Keratinocyte (primary cell): ENCODE data around the gene TAL1. TPM values are rescaled to one million over a fixed set of nuclear protein-coding genes. Genes with fewer than 3 reads are reported as not detected.

Source experiments
- DNase-seq: peaks from one replicate; pipeline ENCODE4 v3.0.0-alpha.2; 2011; ENCODE audit warnings: low read depth, missing footprints, low spot score
- FAIRE-seq: peaks from 2 replicates; lab custom pipeline; 2011; peaks lifted over from hg19 to GRCh38; lab: Jason Lieb, UNC
- H2AFZ ChIP-seq: 2 replicates; pipeline ENCODE4 v1.6.0; 2012; ENCODE audit warnings: low read length, control low read depth, inconsistent platforms; ENCODE audit not compliant: control insufficient read depth
- H3K27ac ChIP-seq: 2 replicates; pipeline ENCODE4 v1.5.1; 2011; ENCODE audit warnings: low read length; ENCODE audit not compliant: control insufficient read depth, insufficient read depth
- H3K27me3 ChIP-seq: 3 replicates; pipeline ENCODE4 v1.6.0; 2011; ENCODE audit warnings: low read length; ENCODE audit not compliant: control insufficient read depth, insufficient read depth; ENCODE audit errors: extremely low read depth
- H3K36me3 ChIP-seq, 2 experiments: 2 replicates in 1 of 2; 3 replicates in 1 of 2; pipeline ENCODE4 v1.5.1; 2011; ENCODE audit warnings: low read length in 2 of 2, mild to moderate bottlenecking in 1 of 2; ENCODE audit not compliant: control insufficient read depth in 2 of 2, insufficient read depth in 2 of 2; ENCODE audit errors: extremely low read depth in 1 of 2
- H3K4me1 ChIP-seq: 3 replicates; pipeline ENCODE4 v1.5.1; 2011; ENCODE audit warnings: low read length; ENCODE audit not compliant: control insufficient read depth, insufficient read depth; ENCODE audit errors: extremely low read depth
- H3K4me2 ChIP-seq: 3 replicates; pipeline ENCODE4 v1.6.0; 2011; ENCODE audit warnings: low read depth, low read length; ENCODE audit not compliant: control insufficient read depth, insufficient read depth; ENCODE audit errors: extremely low read depth
- H3K4me3 ChIP-seq, 3 experiments: fragments of 200-600 bp in 1 of 3; sonication (generic) in 1 of 3; 2 replicates in 2 of 3; 3 replicates in 1 of 3; pipeline ENCODE4 v1.5.1; 2011 to 2016; ENCODE audit warnings: low read length in 3 of 3, mild to moderate bottlenecking in 3 of 3, control low read depth in 2 of 3, inconsistent platforms in 1 of 3, low read depth in 1 of 3, mixed read lengths in 1 of 3, mixed run types in 1 of 3, moderate library complexity in 1 of 3; ENCODE audit not compliant: control insufficient read depth in 2 of 3, insufficient read depth in 2 of 3; ENCODE audit errors: extremely low read depth in 1 of 3
- H3K79me2 ChIP-seq: 2 replicates; pipeline ENCODE4 v1.6.0; 2012; ENCODE audit warnings: low read length; ENCODE audit not compliant: control insufficient read depth, insufficient read depth
- H3K9ac ChIP-seq: 3 replicates; pipeline ENCODE4 v1.6.0; 2011; ENCODE audit warnings: low read length; ENCODE audit not compliant: control insufficient read depth, insufficient read depth; ENCODE audit errors: extremely low read depth
- H3K9me1 ChIP-seq: 3 replicates; pipeline ENCODE4 v1.6.0; 2011; ENCODE audit warnings: low read length; ENCODE audit not compliant: control insufficient read depth, insufficient read depth; ENCODE audit errors: extremely low read depth
- H3K9me3 ChIP-seq: 2 replicates; pipeline ENCODE4 v1.5.1; 2012; ENCODE audit warnings: low read depth, low read length; ENCODE audit not compliant: control insufficient read depth
- H4K20me1 ChIP-seq: 3 replicates; pipeline ENCODE4 v1.6.0; 2011; ENCODE audit warnings: low read length; ENCODE audit not compliant: control insufficient read depth, insufficient read depth; ENCODE audit errors: extremely low read depth
- CTCF ChIP-seq, 3 experiments: IDR thresholded peaks in 1 of 3; conservative IDR thresholded peaks in 1 of 3; optimal IDR thresholded peaks in 1 of 3; 2 replicates in 2 of 3; 3 replicates in 1 of 3; pipeline versions ENCODE3 to v1.5.1; 2011; ENCODE audit warnings: low read length in 3 of 3, mild to moderate bottlenecking in 3 of 3, moderate library complexity in 2 of 3, control low read depth in 1 of 3, inconsistent platforms in 1 of 3; ENCODE audit not compliant: insufficient read depth in 2 of 3; ENCODE audit errors: extremely low read depth in 1 of 3
- EZH2 ChIP-seq: IDR thresholded peaks from one replicate; pipeline ENCODE4 v1.6.1; 2012; ENCODE audit warnings: inconsistent platforms, mild to moderate bottlenecking, low read length, moderate library complexity
- dilution Hi-C: fragments of 300-500 bp; cut with MboI; formaldehyde crosslinking; loops from one replicate; pipeline ENCODE4 v1.7.0; 2020; ENCODE audit warnings: low sequenced_read_pairs; ENCODE audit not compliant: extremely low pct_ligation_motif_present
- polyA plus RNA-seq, 5 experiments: library from polyadenylated mRNA; depleted of rRNA in 3 of 5; stranded (reverse) in 3 of 5; stranded (forward) in 1 of 5; unstranded in 1 of 5; fragments of >200 nt; gene quantifications; 1 replicate in 1 of 5; 2 replicates in 3 of 5; 3 replicates in 1 of 5; pipeline versions ENCODE4 v1.2.1 to v1.2.3, GENCODE V29; 2011 to 2012; ENCODE audit warnings: missing spikeins in 2 of 5, low read depth in 1 of 5, low replicate concordance in 1 of 5

TAL1 gene
- polyA plus RNA-seq, 1 donor (not counting 4 experiments of a cell fraction or from before 2014, with no cell fraction given) = not detected

DNA sequence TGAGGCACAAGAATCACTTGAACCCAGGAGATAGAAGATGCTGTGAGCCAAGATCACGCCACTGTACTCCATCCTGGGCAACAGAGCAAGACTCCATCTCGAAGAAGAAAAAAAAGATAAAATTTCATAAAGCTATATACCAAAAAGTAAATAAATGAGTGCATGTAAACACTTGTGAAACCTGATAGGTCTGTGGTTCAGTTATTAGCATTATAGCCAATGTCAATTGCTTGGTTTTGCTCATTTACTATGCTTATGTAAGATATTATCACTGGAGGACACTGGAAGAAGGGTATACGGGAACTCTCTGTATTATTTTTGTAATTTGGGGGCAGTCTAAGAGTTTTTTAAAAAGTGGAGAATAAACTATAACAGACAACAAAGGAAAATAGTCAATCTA, 17.7 kb upstream of the TAL1 start:
- Histone ChIP-seq H3K9me3 (no peaks in the 10 kb centered on the region), H2AFZ (no peak overlapping the region), H3K79me2 (no peaks in the 10 kb centered on the region), H4K20me1 (no peaks in the 10 kb centered on the region), H3K4me1 (no peaks in the 10 kb centered on the region), H3K36me3 (no peaks in the 10 kb centered on the region), H3K9me1 (no peaks in the 10 kb centered on the region), H3K27me3 (no peaks in the 10 kb centered on the region), H3K4me2 (no peak overlapping the region), H3K9ac (no peak overlapping the region), H3K4me3 (no peak overlapping the region), H3K27ac (no peak overlapping the region)
- no peak for TF ChIP-seq EZH2
- no peak for TF ChIP-seq CTCF (optimal IDR thresholded peaks at IDR 0.05 in 1 of 3, IDR thresholded peaks at IDR 0.05 in 1 of 3, conservative IDR thresholded peaks at IDR 0.05 in 1 of 3; ENCODE audit: extremely low read depth in 1 of 3, insufficient read depth in 2 of 3, low read length in 3 of 3)
- DNase-seq (no peak), FAIRE-seq (no peak)
- dilution Hi-C loops = no loop called here

GRCh38 chr1:47244339-47244862, 12.4 kb upstream of the TAL1 start:
- H3K9ac ChIP-seq = no peak overlapping the region
- H3K4me3 ChIP-seq = no peak overlapping the region
- H3K9me1 ChIP-seq = no peaks in the 10 kb centered on the region
- no peak overlapping the region for H3K27ac ChIP-seq
- DNase-seq (no peak), FAIRE-seq (no peak)
- H3K9me3 ChIP-seq = no peaks in the 10 kb centered on the region
- TF ChIP-seq EZH2 = no peak
- no peak for TF ChIP-seq CTCF (optimal IDR thresholded peaks at IDR 0.05 in 1 of 3, IDR thresholded peaks at IDR 0.05 in 1 of 3, conservative IDR thresholded peaks at IDR 0.05 in 1 of 3; ENCODE audit: extremely low read depth in 1 of 3, insufficient read depth in 2 of 3, low read length in 3 of 3)
- no peak overlapping the region for H3K4me2 ChIP-seq
- H3K27me3 ChIP-seq = no peaks in the 10 kb centered on the region
- no peak overlapping the region for H2AFZ ChIP-seq
- H3K4me1 ChIP-seq = no peaks in the 10 kb centered on the region
- dilution Hi-C loops = no loop called here
- H3K36me3 ChIP-seq = no peaks in the 10 kb centered on the region
- H4K20me1 ChIP-seq = no peaks in the 10 kb centered on the region
- H3K79me2 ChIP-seq = no peaks in the 10 kb centered on the region
